ENCODE results near the gene PCDH12.

PCDH12 gene

DNA sequence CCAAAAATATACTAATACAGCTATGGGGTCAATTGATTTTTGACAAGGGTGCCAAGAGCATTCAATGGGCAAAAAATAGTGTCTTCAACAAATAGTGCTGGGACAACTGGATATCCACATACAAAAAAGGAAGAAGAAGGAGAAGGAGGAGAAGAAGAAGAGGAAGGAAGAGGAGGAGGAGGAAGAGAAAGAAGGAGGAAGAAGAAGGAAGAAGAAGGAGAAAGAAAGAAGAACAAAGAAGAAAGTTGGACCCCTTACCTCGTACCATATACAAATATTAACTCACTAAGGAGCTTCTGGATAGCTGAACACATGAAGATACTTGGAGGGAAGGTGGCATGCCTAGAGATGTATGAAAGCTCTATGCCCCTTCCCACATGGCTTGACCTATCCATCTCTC, 51.5 kb downstream of the PCDH12 start:
- DNase-seq = no peak

DNA sequence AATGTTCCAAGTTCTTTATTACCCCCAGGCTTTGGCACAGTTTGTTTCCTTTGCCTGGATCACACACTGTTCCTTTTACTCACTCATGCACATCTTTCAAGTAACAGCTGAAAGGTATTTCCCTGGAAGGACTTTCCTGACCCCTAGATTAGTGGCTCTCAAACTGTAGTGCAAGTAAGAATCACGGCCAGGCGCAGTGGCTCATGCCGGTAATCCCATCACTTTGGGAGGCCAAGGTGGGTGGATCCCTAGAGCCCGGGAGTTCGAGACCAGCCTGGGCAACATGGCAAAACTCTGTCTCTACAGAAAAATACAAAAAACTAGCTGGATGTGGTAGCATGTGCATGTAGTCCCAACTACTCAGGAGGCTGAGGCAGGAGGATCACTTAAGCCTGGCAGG, 53.5 kb downstream of the PCDH12 start:
- no peak for DNase-seq

- DNase-seq = no peak
Observed at GRCh38 chr5:141903261-141903660, 54.7 kb downstream of the PCDH12 start.

DNA sequence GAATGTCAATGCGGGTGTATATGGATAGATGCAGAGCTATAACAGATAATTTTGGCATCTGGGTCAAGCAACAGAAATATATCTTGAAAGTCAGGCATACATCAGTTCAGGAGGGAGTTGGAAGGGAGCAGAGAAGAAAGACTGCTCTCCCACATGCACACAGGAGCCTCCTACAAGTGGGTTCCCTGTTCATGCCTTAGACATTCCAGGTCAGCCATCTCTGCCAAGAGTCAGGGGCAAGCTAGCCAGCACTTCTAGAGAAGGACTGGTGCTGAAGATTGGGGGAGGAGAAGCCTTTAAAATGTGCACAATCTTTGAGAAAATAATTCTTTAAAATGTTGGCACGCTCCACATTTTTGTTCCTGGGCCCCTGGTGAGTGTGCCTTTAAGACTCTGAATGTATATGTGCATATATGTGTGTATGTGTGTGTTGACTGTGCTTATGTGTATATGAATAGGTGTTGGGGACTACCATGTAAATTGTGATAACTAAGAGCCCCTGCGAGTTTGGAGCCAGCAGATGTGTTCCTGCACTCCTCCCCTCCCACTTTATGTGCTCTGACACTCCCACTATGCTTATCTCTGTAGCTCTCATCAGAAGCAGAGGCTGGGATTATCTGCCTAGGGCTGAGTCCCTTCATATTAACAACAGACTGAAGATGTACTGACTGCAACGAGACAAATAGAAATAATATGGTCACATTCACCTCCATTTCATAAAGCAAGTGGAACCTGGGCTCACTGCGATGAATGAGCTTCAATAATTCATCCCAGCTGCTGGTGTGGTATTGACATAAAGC, 55.8 kb downstream of the PCDH12 start:
- DNase-seq = no peak

DNA sequence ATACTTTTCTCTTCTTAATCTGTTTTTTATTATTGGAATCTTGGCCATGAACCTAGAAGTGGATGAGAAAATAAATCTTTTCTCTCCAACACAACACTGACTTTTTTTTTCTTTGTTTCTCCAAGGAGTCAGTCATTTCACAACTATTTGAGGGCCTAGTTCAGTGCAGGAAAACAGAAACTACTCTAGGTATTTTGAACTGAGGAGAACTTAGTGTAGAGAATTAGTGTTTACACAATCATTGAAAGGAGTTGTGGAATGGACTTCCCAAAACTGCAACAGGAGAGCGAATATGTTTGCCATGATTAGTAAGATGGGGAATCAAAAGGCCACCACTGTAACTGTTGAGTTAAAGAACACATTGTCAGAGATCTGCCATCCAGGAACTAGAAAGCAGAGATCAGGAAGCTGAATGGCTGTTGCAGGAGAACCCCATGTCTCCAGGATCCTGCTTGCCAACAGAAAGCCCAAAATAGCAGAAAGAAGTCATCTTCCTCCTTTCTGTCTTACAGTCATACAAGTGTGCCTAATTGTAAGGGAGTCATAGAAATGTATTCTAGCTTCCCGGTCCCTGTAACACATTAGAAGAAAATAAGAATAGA, 59.5 kb downstream of the PCDH12 start:
- DNase-seq = no peak

DNA sequence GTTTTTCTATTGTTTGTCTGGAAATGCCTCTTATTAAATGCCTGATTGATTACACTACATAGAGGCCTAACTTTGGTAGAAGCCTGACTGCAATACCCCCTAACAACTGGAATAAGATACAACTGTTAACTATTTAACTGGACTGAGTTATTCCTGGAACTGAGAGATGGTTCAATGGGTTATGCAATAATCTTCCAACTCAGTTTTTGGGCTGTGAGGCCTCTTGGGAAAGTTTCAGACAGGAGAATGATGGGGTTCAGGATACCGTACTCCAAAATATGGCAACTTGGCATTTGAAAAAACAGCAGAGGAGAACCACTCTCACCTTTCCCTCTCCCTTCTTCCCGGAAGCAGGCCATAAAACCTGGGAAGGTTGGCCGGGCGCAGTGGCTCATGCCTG, 60.6 kb downstream of the PCDH12 start:
- DNase-seq = no peak

Measured in fibroblast of skin of right biceps (primary cell).